ENCODE results near the gene EFCAB9. TPM values are rescaled to one million over a fixed set of nuclear protein-coding genes. Genes with fewer than 3 reads are reported as not detected.

EFCAB9 gene
- total RNA-seq, 2 experiments from 2014 or later = not detected

GRCh38 chr5:172234031-172234430 lies 40.1 kb downstream of the EFCAB9 start:
- peaks cover 42% of the 10 kb centered on the region for H3K4me1 Mint-ChIP-seq
- no peak overlapping the region for H3K27ac Mint-ChIP-seq

DNA sequence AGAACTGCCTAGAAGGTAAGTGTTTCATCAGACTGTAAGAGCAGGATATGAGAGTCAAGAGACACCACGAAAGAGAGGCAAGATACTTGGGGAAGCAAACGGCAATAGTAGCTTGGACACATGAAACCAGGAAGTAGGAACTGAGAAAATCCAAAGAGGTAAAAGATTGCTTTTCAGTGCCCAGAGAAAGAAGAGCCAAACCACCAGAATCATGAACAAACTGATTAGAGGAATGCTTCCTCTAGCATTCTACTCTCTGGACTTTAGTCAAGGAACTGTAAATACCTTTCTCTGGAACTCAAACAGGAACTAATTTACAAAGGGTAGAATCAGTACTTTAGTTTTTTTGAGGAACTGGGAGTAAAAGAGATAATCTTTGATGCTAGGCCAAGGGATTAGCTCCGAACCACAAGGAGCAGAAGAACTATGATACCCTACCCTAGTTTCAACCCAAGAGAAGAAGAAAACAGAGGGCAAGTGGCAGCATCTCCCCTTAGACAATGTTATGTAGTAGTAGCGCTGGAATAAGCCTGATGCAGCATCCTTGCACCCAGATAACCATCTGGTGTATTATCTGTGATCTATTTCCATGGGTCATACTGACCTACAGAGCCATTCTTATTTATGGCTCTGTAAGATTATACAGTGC lies 41.3 kb downstream of the EFCAB9 start:
- no peak overlapping the region for H3K4me3 Mint-ChIP-seq
- H3K36me3 Mint-ChIP-seq = peaks cover 19% of the 10 kb centered on the region
- no peak for DNase-seq
- no peaks in the 10 kb centered on the region for H3K9me3 Mint-ChIP-seq
- H3K4me1 Mint-ChIP-seq = peaks cover 35% of the 10 kb centered on the region
- H3K27me3 Mint-ChIP-seq = no peaks in the 10 kb centered on the region
- H3K27ac Mint-ChIP-seq = peak overlapping the region; percentile 44

More at GRCh38 chr5:172234031-172234430, 40.1 kb downstream of the EFCAB9 start:
- Mint-ChIP-seq H3K9me3 (peaks cover 2% of the 10 kb centered on the region), H3K4me3 (no peak overlapping the region), H3K36me3 (peaks cover 26% of the 10 kb centered on the region), H3K27me3 (no peaks in the 10 kb centered on the region)
- DNase-seq = no peak

DNA sequence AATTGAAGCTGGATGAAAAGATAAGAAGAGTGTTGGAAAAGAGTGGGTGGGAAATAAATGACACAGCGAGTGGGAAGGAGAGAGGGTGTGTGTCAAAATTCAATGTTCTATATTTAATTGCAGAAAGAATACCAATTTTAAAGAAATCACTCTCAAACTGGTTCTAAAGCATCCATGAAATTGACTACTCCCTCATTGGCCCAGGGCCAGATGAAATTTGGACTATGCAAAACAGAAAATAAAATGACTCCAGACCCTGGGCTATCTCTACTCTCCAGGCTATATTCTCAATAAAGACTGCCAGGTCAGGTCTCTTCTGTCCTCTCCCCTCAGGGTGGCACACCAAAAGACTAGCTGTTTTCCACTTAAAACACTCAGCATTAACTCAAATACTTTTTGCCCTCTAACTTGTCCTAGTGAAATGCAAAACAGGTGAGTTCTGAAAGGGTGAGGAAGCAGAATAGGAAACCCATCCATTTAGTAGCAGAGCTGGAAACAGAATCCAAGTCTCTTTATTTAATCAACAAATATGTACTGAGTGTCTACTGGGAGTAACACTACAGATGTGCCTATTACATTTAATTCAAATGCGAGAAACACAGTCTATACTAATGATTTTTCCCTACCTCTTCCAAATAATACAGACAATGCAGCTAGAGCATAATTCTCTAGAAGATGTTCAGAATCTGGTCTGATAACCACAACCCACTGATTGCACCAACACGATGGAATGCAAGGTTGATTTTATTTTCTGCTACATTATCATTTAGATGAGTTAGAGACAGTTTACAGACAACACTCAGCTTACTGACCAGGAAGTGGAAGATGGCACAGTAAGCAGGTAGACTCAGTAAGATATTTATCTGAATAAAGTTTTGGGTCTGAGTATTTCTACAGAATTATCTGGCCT lies 42.1 kb downstream of the EFCAB9 start:
- H3K4me3 Mint-ChIP-seq = no peak overlapping the region
- H3K36me3 Mint-ChIP-seq = peaks cover 15% of the 10 kb centered on the region
- DNase-seq = no peak
- no peaks in the 10 kb centered on the region for H3K27me3 Mint-ChIP-seq
- no peak overlapping the region for H3K27ac Mint-ChIP-seq
- no peaks in the 10 kb centered on the region for H3K9me3 Mint-ChIP-seq
- peaks cover 35% of the 10 kb centered on the region for H3K4me1 Mint-ChIP-seq

- Mint-ChIP-seq H3K27me3 (no peaks in the 10 kb centered on the region), H3K27ac (peak overlapping the region; percentile 9), H3K36me3 (peaks cover 4% of the 10 kb centered on the region), H3K9me3 (no peaks in the 10 kb centered on the region), H3K4me3 (no peak overlapping the region), H3K4me1 (peaks cover 31% of the 10 kb centered on the region)
- DNase-seq = no peak
Measured at GRCh38 chr5:172238334-172238733, 44.4 kb downstream of the EFCAB9 start.

- Mint-ChIP-seq H3K36me3 (peaks cover 13% of the 10 kb centered on the region), H3K27me3 (no peaks in the 10 kb centered on the region), H3K4me3 (no peak overlapping the region), H3K9me3 (no peaks in the 10 kb centered on the region), H3K4me1 (peaks cover 12% of the 10 kb centered on the region), H3K27ac (no peak overlapping the region)
- DNase-seq = peak; percentile 12
Measured at GRCh38 chr5:172243302-172243701, 49.3 kb downstream of the EFCAB9 start.

- DNase-seq = no peak
- Mint-ChIP-seq H3K27ac (no peak overlapping the region), H3K36me3 (peaks cover 25% of the 10 kb centered on the region), H3K4me3 (no peak overlapping the region), H3K9me3 (peaks cover 5% of the 10 kb centered on the region), H3K27me3 (no peaks in the 10 kb centered on the region), H3K4me1 (peaks cover 8% of the 10 kb centered on the region)
Measured at GRCh38 chr5:172245046-172245445, 51.1 kb downstream of the EFCAB9 start.

- Mint-ChIP-seq H3K4me3 (no peak overlapping the region), H3K27me3 (no peaks in the 10 kb centered on the region), H3K27ac (no peak overlapping the region), H3K4me1 (peaks cover 5% of the 10 kb centered on the region), H3K9me3 (peaks cover 8% of the 10 kb centered on the region), H3K36me3 (peaks cover 32% of the 10 kb centered on the region)
- no peak for DNase-seq
Measured at GRCh38 chr5:172245703-172246125, 51.7 kb downstream of the EFCAB9 start.

DNA sequence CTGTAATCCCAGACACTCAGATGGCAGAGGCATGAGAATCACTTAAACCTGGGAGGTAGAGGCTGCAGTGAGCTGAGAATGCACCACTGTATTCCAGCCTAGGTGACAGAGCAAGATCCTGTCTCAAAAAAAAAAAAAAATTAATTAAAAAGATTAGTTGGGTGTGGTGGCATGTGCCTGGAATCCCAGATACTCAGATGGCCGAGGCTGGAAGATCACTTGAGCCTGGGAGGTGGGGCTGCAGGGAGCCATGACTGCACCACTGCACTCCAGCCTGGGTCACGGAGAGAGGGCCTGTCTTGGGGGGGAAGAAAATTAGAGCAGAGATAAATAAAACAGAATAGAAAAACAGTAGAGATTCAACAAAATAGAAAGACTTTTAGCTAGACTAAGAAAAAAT lies 54.7 kb downstream of the EFCAB9 start:
- H3K9me3 Mint-ChIP-seq = peaks cover 20% of the 10 kb centered on the region
- no peaks in the 10 kb centered on the region for H3K27me3 Mint-ChIP-seq
- peaks cover 44% of the 10 kb centered on the region for H3K36me3 Mint-ChIP-seq
- H3K27ac Mint-ChIP-seq = no peak overlapping the region
- peaks cover 5% of the 10 kb centered on the region for H3K4me1 Mint-ChIP-seq
- H3K4me3 Mint-ChIP-seq = no peak overlapping the region
- DNase-seq = no peak

GRCh38 chr5:172251419-172251818 lies 57.4 kb downstream of the EFCAB9 start:
- no peak overlapping the region for H3K4me3 Mint-ChIP-seq
- no peak overlapping the region for H3K27ac Mint-ChIP-seq
- peaks cover 26% of the 10 kb centered on the region for H3K9me3 Mint-ChIP-seq
- no peak for DNase-seq
- H3K36me3 Mint-ChIP-seq = peaks cover 57% of the 10 kb centered on the region
- no peaks in the 10 kb centered on the region for H3K27me3 Mint-ChIP-seq
- peaks cover 2% of the 10 kb centered on the region for H3K4me1 Mint-ChIP-seq

GRCh38 chr5:172252501-172252900 lies 58.5 kb downstream of the EFCAB9 start:
- no peak for DNase-seq
- H3K4me3 Mint-ChIP-seq = no peak overlapping the region
- no peak overlapping the region for H3K27ac Mint-ChIP-seq

More at GRCh38 chr5:172252501-172252900, 58.5 kb downstream of the EFCAB9 start:
- Mint-ChIP-seq H3K9me3 (peaks cover 33% of the 10 kb centered on the region), H3K27me3 (no peaks in the 10 kb centered on the region), H3K36me3 (peaks cover 64% of the 10 kb centered on the region), H3K4me1 (no peaks in the 10 kb centered on the region)

Other genes starting within 250 kb of the EFCAB9 start
- 10 to 100 TPM; 55.1 to 60.8 TPM for gene FBXW11, start 187.5 kb upstream of the EFCAB9 start, total RNA-seq
- 10 to 100 TPM; 83.7 to 93.2 TPM for gene STK10, start 5.9 kb upstream of the EFCAB9 start, total RNA-seq
- gene UBTD2, start 89.6 kb downstream of the EFCAB9 start, total RNA-seq = 1 to 10 TPM; 8.3 to 9.1 TPM